Activated naive CD8-positive, alpha-beta T cell treated with anti-CD3 and anti-CD28 coated beads, Interleukin-2, amount 50 U/mL, for 16 hours (primary cell): ENCODE results near the gene TXNDC15.
"Not testable (repeated sequence)": the region's sequence is repeated elsewhere in the genome, so short reads cannot be mapped to it uniquely, and the experiment has no call there.

Experiments
- DNase-seq: peaks from one replicate; pipeline ENCODE4 v3.0.0-alpha.2; 2020; ENCODE audit warnings: low read depth, low spot score

The TXNDC15 gene

GRCh38 chr5:134877159-134877558, 3.0 kb downstream of the TXNDC15 start:
- DNase-seq = no peak

GRCh38 chr5:134878403-134878802, 4.2 kb downstream of the TXNDC15 start:
- no peak for DNase-seq

- DNase-seq = no peak
Measured at GRCh38 chr5:134879456-134879855, 5.3 kb downstream of the TXNDC15 start.

DNA sequence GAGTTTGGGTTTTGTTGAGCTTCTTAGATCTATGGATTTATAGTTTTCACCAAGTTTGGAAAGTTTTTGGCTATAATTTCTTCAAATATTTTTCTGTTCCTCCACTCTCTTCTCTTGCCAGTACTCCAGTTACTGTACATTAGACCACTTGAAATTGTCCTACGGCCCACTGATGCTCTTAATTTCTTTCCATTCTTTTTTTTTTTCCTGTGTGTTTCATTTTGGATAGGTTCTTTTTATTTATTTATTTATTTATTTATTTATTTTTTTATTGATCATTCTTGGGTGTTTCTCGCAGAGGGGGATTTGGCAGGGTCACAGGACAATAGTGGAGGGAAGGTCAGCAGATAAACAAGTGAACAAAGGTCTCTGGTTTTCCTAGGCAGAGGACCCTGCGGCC, 6.8 kb downstream of the TXNDC15 start:
- DNase-seq = not testable (repeated sequence)

DNA sequence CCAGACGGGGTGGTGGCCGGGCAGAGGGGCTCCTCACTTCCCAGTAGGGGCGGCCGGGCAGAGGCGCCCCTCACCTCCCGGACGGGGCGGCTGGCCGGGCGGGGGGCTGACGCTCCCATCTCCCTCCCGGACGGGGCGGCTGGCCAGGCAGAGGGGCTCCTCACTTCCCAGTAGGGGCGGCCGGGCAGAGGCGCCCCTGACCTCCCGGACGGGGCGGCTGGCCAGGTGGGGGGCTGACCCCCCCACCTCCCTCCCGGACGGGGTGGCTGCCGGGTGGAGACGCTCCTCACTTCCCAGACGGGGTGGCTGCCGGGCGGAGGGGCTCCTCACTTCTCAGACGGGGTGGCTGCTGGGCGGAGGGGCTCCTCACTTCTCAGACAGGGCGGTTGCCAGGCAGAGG, 7.5 kb downstream of the TXNDC15 start:
- DNase-seq = not testable (repeated sequence)

- no peak for DNase-seq
Measured at GRCh38 chr5:134887593-134888159, 13.5 kb downstream of the TXNDC15 start.

DNA sequence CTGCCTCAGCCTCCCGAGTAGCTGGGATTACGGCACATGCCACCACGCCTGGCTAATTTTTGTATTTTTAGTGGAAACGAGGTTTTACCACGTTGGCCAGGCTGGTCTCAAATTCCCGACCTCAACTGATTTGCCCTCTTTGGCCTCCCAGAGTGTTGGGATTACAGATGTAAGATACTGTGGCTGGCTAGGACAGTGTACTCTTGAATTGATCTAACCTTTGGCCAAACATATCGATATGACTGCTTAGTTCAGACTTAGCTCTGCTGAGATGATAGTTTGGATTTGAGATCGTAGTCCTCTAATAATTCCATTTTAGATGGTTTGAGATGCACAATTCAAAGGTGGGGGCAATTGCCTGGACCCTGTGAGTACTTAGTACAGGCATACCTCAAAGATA, 15.2 kb downstream of the TXNDC15 start:
- no peak for DNase-seq

GRCh38 chr5:134891473-134891872, 17.3 kb downstream of the TXNDC15 start:
- DNase-seq = no peak

- no peak for DNase-seq
Measured at GRCh38 chr5:134892282-134892681, 18.1 kb downstream of the TXNDC15 start.

- no peak for DNase-seq
Measured at GRCh38 chr5:134892926-134893325, 18.8 kb downstream of the TXNDC15 start.

- no peak for DNase-seq
Measured at GRCh38 chr5:134893748-134894505, 19.8 kb downstream of the TXNDC15 start.

GRCh38 chr5:134902071-134902801, 28.1 kb downstream of the TXNDC15 start:
- DNase-seq = no peak

- peak; percentile 83 for DNase-seq
Measured at GRCh38 chr5:134904610-134905245, 30.6 kb downstream of the TXNDC15 start, which contains the start of gene PCBD2. TSS of gene PCBD2 (plus strand) at chr5:134905131. CDS start at chr5:134905140, 9 bp downstream.

- peak; percentile 14 for DNase-seq
Measured at GRCh38 chr5:134905246-134905996, 31.2 kb downstream of the TXNDC15 start.

- DNase-seq = no peak
Measured at GRCh38 chr5:134906811-134907210, 32.6 kb downstream of the TXNDC15 start.

GRCh38 chr5:134910752-134911151, 36.6 kb downstream of the TXNDC15 start:
- DNase-seq = not testable (repeated sequence)

GRCh38 chr5:134911285-134912206, 37.4 kb downstream of the TXNDC15 start:
- DNase-seq = no peak

DNA sequence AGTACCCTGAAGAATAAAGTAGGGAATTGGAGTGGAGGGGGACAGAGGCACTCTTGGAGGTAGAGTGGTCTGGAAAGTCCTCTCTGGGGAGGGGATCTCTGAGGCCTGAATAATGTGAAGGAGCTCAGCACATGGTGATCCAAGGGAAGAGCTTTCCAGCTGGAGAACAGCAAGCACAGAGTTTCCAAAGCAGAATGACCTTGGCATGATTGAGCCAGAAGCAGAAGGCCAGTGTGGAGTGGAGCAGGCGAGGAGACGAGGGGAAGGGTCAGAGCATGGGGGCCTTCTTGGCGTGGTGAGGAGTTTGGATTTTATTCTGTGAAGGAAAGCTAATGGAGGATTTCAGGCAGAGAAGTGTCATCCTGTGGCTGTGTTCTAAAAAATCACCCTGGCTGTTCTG, 39.1 kb downstream of the TXNDC15 start:
- no peak for DNase-seq

DNA sequence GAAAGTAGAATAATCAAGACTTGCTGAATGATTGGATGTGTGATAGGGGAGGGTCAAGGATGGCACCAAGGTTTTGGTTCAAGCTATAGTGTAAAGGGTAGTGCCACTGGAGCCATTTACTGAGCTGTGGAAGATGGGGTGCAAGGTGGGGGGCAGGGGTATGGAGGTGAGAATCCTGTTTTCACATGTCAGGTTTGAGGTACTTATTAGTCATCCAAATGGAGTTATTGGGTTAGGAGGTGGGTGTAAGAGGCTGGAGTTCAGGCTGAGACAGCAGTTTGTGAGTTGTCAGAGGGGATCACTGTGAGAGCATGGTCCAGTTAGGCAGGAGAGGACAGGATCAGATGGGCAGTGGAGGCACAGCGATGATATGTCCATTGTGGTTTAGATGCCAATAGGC, 39.6 kb downstream of the TXNDC15 start:
- no peak for DNase-seq

DNA sequence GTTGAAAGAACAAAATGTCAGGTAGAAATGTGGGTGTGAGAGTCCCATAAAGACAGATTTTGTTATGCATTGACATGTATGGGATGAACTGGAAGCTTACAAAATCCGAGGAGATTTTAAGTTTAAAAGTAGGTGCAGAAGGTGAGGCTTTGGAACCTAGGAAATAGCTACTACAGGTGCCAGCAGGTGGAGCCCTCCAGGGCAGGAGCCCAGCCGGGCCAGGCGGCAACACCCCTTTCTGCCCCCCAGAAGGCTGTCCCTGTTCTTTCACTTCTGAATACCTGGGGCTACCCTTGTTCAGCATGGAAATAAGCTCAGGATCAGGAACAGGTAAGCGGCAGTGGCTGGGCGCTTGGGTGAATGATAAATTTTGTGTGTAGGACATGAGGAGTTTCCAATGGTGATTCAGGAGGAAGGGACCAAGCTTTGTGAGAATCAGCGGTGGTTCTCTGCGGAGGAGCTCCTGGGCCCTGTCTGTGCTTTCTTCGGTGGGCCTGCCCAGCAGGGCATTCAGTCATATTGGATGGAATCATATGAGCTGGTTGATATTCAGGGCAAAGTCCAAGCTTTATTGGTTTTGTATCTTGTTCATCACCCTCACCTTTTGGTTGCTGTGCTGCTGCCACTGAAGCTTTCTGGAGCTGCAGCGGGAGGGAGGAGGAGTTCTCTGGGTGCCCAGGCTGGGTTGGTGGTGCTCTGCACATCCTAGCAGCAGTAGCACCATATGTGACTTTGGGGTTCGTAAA, 43.1 kb downstream of the TXNDC15 start:
- no peak for DNase-seq
